Vagina (tissue), 2 donors: Measurements from ENCODE around the gene TST. TPM values are rescaled to one million over a fixed set of nuclear protein-coding genes. Genes with fewer than 3 reads are reported as not detected.

ENCODE experiments used
- DNase-seq, 2 donors: peaks; one replicate each; pipeline ENCODE4 v3.0.0-alpha.2; 2017; ENCODE audit errors: extremely low spot score in 2 of 2
- H3K27ac ChIP-seq: fragments of 200-600 bp; sonication (generic); one replicate; pipeline ENCODE4 v1.5.1; 2019
- H3K27me3 ChIP-seq: fragments of 200-600 bp; sonication (generic); one replicate; pipeline ENCODE4 v1.5.1; 2019
- H3K36me3 ChIP-seq, 2 donors: fragments of 200-600 bp; sonication (generic); one replicate each; pipeline ENCODE4 v1.5.1; 2017 to 2019
- H3K4me1 ChIP-seq: fragments of 200-600 bp; sonication (generic); one replicate; pipeline ENCODE4 v1.5.1; 2019
- H3K4me3 ChIP-seq, 2 donors: fragments of 200-600 bp; sonication (generic); 1 replicate in 1 of 2; 2 replicates in 1 of 2; pipeline ENCODE4 v1.5.1; 2016 to 2019
- H3K9me3 ChIP-seq: fragments of 200-600 bp; sonication (generic); one replicate; pipeline ENCODE4 v1.5.1; 2019
- CTCF ChIP-seq, 3 experiments: fragments of 450-650 bp in 2 of 3; fragments of 200-600 bp in 1 of 3; sonication (generic) in 1 of 3; IDR thresholded peaks; one replicate each; pipeline ENCODE4 v1.5.1; 2017 to 2019; ENCODE audit warnings: antibody characterized with exemption in 3 of 3, mild to moderate bottlenecking in 2 of 3, moderate library complexity in 2 of 3
- POLR2A ChIP-seq, 2 donors: fragments of 450-650 bp; IDR thresholded peaks; one replicate each; pipeline ENCODE4 v1.6.1; 2017; ENCODE audit warnings: antibody characterized with exemption in 2 of 2, mild to moderate bottlenecking in 2 of 2, moderate library complexity in 2 of 2
- POLR2AphosphoS5 ChIP-seq, 2 donors: sonication (generic); formaldehyde crosslinking; IDR thresholded peaks; one replicate each; pipeline ENCODE4 v1.9.0; 2017; ENCODE audit warnings: antibody characterized with exemption in 2 of 2, mild to moderate bottlenecking in 2 of 2, low read depth in 1 of 2; ENCODE audit not compliant: insufficient read depth in 1 of 2
- intact Hi-C: fragments of 100-400 bp; cut with DNase I; formaldehyde crosslinking; loops from one replicate; pipeline ENCODE4 v1.15.1; 2023
- total RNA-seq: library from RNA; depleted of rRNA; stranded (reverse); fragments of >200 nt; gene quantifications from one replicate; pipeline ENCODE4 v1.2.3, GENCODE V29; 2016

The TST gene
- total RNA-seq, 1 donor from 2014 or later: 50.8 TPM

- no peak for DNase-seq
- intact Hi-C loops: no loop called here
Observed at GRCh38 chr22:37044634-37045625, 25.7 kb upstream of the TST start.

GRCh38 chr22:37043828-37044538, 24.7 kb upstream of the TST start:
- Histone ChIP-seq H3K27ac (no peak overlapping the region), H3K9me3 (no peaks in the 10 kb centered on the region), H3K4me3 (no peak overlapping the region), H3K4me1 (peaks cover 10% of the 10 kb centered on the region), H3K36me3 (no peaks in the 10 kb centered on the region), H3K27me3 (no peaks in the 10 kb centered on the region)
- TF ChIP-seq CTCF (IDR thresholded peaks at IDR 0.05) (peak in 1 of 3 experiments; percentile 5), POLR2AphosphoS5 (IDR thresholded peaks at IDR 0.05; ENCODE audit: insufficient read depth in 1 of 2, low read depth in 1 of 2) (no peak)
- intact Hi-C loops: no loop called here
- DNase-seq: no peak

More at GRCh38 chr22:37044634-37045625, 25.7 kb upstream of the TST start:
- no peaks in the 10 kb centered on the region for H3K36me3 ChIP-seq
- TF ChIP-seq POLR2A (IDR thresholded peaks at IDR 0.05) (no peak), POLR2AphosphoS5 (IDR thresholded peaks at IDR 0.05; ENCODE audit: insufficient read depth in 1 of 2, low read depth in 1 of 2) (no peak)
- H3K4me3 ChIP-seq: no peak overlapping the region
- peaks cover 10% of the 10 kb centered on the region for H3K4me1 ChIP-seq
- H3K9me3 ChIP-seq: no peaks in the 10 kb centered on the region
- H3K27me3 ChIP-seq: no peaks in the 10 kb centered on the region
- no peak overlapping the region for H3K27ac ChIP-seq

GRCh38 chr22:37043209-37043827, 24.1 kb upstream of the TST start:
- no peak overlapping the region for H3K4me3 ChIP-seq
- no peak for TF ChIP-seq POLR2A (IDR thresholded peaks at IDR 0.05)
- no peak for TF ChIP-seq CTCF (IDR thresholded peaks at IDR 0.05)
- no peak for TF ChIP-seq POLR2AphosphoS5 (IDR thresholded peaks at IDR 0.05; ENCODE audit: insufficient read depth in 1 of 2, low read depth in 1 of 2)
- DNase-seq: no peak
- H3K9me3 ChIP-seq: no peaks in the 10 kb centered on the region
- peaks cover 10% of the 10 kb centered on the region for H3K4me1 ChIP-seq
- intact Hi-C loops: no loop called here
- H3K36me3 ChIP-seq: no peaks in the 10 kb centered on the region
- H3K27ac ChIP-seq: no peak overlapping the region
- H3K27me3 ChIP-seq: no peaks in the 10 kb centered on the region

GRCh38 chr22:37039466-37039865, 20.2 kb upstream of the TST start:
- H3K4me1 ChIP-seq: peaks cover 10% of the 10 kb centered on the region
- intact Hi-C loops: no loop called here
- no peaks in the 10 kb centered on the region for H3K27me3 ChIP-seq
- DNase-seq: no peak
- H3K27ac ChIP-seq: no peak overlapping the region
- no peak overlapping the region for H3K4me3 ChIP-seq
- H3K9me3 ChIP-seq: no peaks in the 10 kb centered on the region
- H3K36me3 ChIP-seq: no peaks in the 10 kb centered on the region
- TF ChIP-seq CTCF (IDR thresholded peaks at IDR 0.05) (no peak), POLR2A (IDR thresholded peaks at IDR 0.05) (no peak), POLR2AphosphoS5 (IDR thresholded peaks at IDR 0.05; ENCODE audit: insufficient read depth in 1 of 2, low read depth in 1 of 2) (no peak)

GRCh38 chr22:37037669-37038068, 18.4 kb upstream of the TST start:
- H3K4me3 ChIP-seq: no peak overlapping the region
- H3K27me3 ChIP-seq: no peaks in the 10 kb centered on the region
- H3K27ac ChIP-seq: no peak overlapping the region
- H3K36me3 ChIP-seq: no peaks in the 10 kb centered on the region
- intact Hi-C loops: no loop called here
- TF ChIP-seq CTCF (IDR thresholded peaks at IDR 0.05): no peak
- peaks cover 18% of the 10 kb centered on the region for H3K4me1 ChIP-seq
- no peak for DNase-seq
- H3K9me3 ChIP-seq: no peaks in the 10 kb centered on the region
